Neural progenitor cell (in vitro differentiated cells): ENCODE data around the gene IRAK3. TPM values are rescaled to one million over a fixed set of nuclear protein-coding genes. Genes with fewer than 3 reads are reported as not detected.

Experiments used
- DNase-seq: peaks from one replicate; pipeline ENCODE4 v3.0.0-alpha.2; 2016; ENCODE audit warnings: low spot score
- H2AFZ ChIP-seq: fragments of 200-600 bp; sonication (generic); replicated peaks from 2 replicates; pipeline ENCODE4 v1.6.1; 2016; ENCODE audit warnings: antibody characterized with exemption
- H3F3A ChIP-seq: fragments of 200-600 bp; sonication (generic); 2 replicates; pipeline ENCODE4 v1.6.1; 2016; ENCODE audit warnings: antibody characterized with exemption, low read depth
- H3K27ac ChIP-seq: fragments of 200-600 bp; sonication (generic); 2 replicates; pipeline ENCODE4 v1.5.1; 2016; ENCODE audit warnings: mild to moderate bottlenecking
- H3K27me3 ChIP-seq: fragments of 200-600 bp; sonication (generic); 2 replicates; pipeline ENCODE4 v1.6.1; 2016; ENCODE audit warnings: mild to moderate bottlenecking, moderate library complexity
- H3K36me3 ChIP-seq: fragments of 200-600 bp; sonication (generic); 2 replicates; pipeline ENCODE4 v1.5.1; 2016
- H3K4me1 ChIP-seq: fragments of 200-600 bp; sonication (generic); 2 replicates; pipeline ENCODE4 v1.6.1; 2016; ENCODE audit warnings: mixed run types
- H3K4me2 ChIP-seq: fragments of 200-600 bp; sonication (generic); 2 replicates; pipeline ENCODE4 v1.6.1; 2016
- H3K4me3 ChIP-seq: fragments of 200-600 bp; sonication (generic); 2 replicates; pipeline ENCODE4 v1.5.1; 2016
- H3K79me2 ChIP-seq: fragments of 200-600 bp; sonication (generic); 2 replicates; pipeline ENCODE4 v1.6.1; 2016; ENCODE audit warnings: low read depth
- H3K9ac ChIP-seq: fragments of 200-600 bp; sonication (generic); 2 replicates; pipeline ENCODE4 v1.6.1; 2016
- H3K9me3 ChIP-seq: fragments of 200-600 bp; sonication (generic); 2 replicates; pipeline ENCODE4 v1.5.1; 2016; ENCODE audit warnings: low read depth
- H4K20me1 ChIP-seq: fragments of 200-600 bp; sonication (generic); 2 replicates; pipeline ENCODE4 v1.6.1; 2016; ENCODE audit warnings: low read depth
- H3K27ac Mint-ChIP-seq: 3 replicates; pipeline ENCODE4 v1.8.0; 2021; ENCODE audit warnings: mixed read lengths
- H3K27me3 Mint-ChIP-seq: 2 replicates; pipeline ENCODE4 v1.8.0; 2022; ENCODE audit warnings: low read depth, mild to moderate bottlenecking, inconsistent platforms, moderate library complexity, mixed read lengths; ENCODE audit not compliant: insufficient read depth
- H3K36me3 Mint-ChIP-seq: 3 replicates; pipeline ENCODE4 v1.8.0; 2021; ENCODE audit warnings: mixed read lengths
- H3K4me1 Mint-ChIP-seq: 3 replicates; pipeline ENCODE4 v1.8.0; 2021; ENCODE audit warnings: mixed read lengths
- H3K4me3 Mint-ChIP-seq: 3 replicates; pipeline ENCODE4 v1.8.0; 2021; ENCODE audit warnings: mild to moderate bottlenecking, moderate library complexity, mixed read lengths
- H3K9me3 Mint-ChIP-seq: 3 replicates; pipeline ENCODE4 v1.8.0; 2020; ENCODE audit warnings: mixed read lengths
- CTCF ChIP-seq: fragments of 200-600 bp; sonication (generic); IDR thresholded peaks from 2 replicates; pipeline ENCODE4 v1.5.1; 2017; ENCODE audit warnings: antibody characterized with exemption, mild to moderate bottlenecking
- EZH2 ChIP-seq: fragments of 200-600 bp; sonication (generic); IDR thresholded peaks from 2 replicates; pipeline ENCODE4 v1.6.1; 2017; ENCODE audit warnings: antibody characterized with exemption, mild to moderate bottlenecking, moderate library complexity
- EZH2phosphoT487 ChIP-seq: fragments of 200-600 bp; sonication (generic); IDR thresholded peaks from 2 replicates; pipeline ENCODE4 v1.6.1; 2017; ENCODE audit warnings: antibody characterized with exemption
- total RNA-seq: library from RNA; depleted of rRNA; stranded (reverse); fragments of >200 nt; gene quantifications from 2 replicates; pipeline ENCODE4 v1.2.3, GENCODE V29; 2015; ENCODE audit warnings: low replicate concordance

IRAK3 gene
- total RNA-seq, 1 donor from 2014 or later = 3.0 TPM

DNA sequence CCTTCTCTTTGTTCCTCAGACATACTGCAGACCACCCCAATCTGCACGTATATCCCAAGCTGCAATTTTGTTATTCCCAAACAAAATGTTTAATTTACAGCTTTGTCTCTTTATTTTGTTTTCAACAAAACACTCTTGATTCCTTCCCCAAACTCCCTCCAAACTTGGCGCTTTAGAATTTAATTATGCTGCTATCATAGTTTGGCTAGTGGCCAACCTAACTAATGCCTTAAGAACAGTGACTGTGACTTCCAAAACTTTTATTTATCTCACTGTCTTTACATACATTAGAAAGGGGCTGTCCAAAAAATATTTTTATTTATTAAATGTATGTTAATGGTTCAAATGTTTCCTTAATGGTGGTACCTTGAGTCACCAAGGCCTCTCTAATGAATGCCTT, 26.3 kb upstream of the IRAK3 start:
- H3K4me3 Mint-ChIP-seq = no peak overlapping the region
- Histone ChIP-seq H3K4me1 (no peaks in the 10 kb centered on the region), H3F3A (no peaks in the 10 kb centered on the region), H3K27ac (no peak overlapping the region), H3K9me3 (no peaks in the 10 kb centered on the region), H4K20me1 (no peaks in the 10 kb centered on the region), H3K4me3 (no peak overlapping the region), H3K27me3 (no peaks in the 10 kb centered on the region), H2AFZ (no peak overlapping the region), H3K4me2 (no peak overlapping the region), H3K79me2 (peaks cover 58% of the 10 kb centered on the region), H3K36me3 (peaks cover 3% of the 10 kb centered on the region), H3K9ac (no peak overlapping the region)
- H3K36me3 Mint-ChIP-seq = peaks cover 36% of the 10 kb centered on the region
- TF ChIP-seq EZH2phosphoT487 = no peak
- DNase-seq = no peak
- no peak overlapping the region for H3K27ac Mint-ChIP-seq
- peaks cover 2% of the 10 kb centered on the region for H3K27me3 Mint-ChIP-seq
- H3K9me3 Mint-ChIP-seq = peaks cover 25% of the 10 kb centered on the region
- no peaks in the 10 kb centered on the region for H3K4me1 Mint-ChIP-seq

DNA sequence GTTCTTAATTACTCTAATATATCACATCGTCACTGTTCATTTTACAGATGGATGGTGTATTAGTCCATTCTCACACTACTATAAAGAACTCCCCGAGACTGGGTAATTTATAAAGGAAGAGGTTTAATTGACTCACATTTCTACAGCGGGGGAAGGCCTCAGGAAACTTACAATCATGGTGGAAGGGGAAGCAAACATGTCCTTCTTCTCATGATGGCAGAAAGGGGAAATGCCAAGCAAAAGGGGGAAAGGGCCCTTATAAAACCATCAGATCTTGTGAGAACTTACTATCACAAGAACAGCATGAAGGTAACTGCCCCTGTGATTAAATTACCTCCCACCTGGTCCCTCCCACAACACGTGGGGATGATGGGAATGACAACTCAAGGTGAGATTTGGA, 25.7 kb upstream of the IRAK3 start:
- H3K9ac ChIP-seq = no peak overlapping the region
- no peak for DNase-seq
- H3K4me1 ChIP-seq = no peaks in the 10 kb centered on the region
- H3K9me3 Mint-ChIP-seq = peaks cover 25% of the 10 kb centered on the region
- H3F3A ChIP-seq = no peaks in the 10 kb centered on the region
- H3K36me3 Mint-ChIP-seq = peaks cover 37% of the 10 kb centered on the region
- peaks cover 2% of the 10 kb centered on the region for H3K27me3 Mint-ChIP-seq
- H2AFZ ChIP-seq = no peak overlapping the region
- no peaks in the 10 kb centered on the region for H4K20me1 ChIP-seq
- H3K27ac Mint-ChIP-seq = no peak overlapping the region
- peaks cover 3% of the 10 kb centered on the region for H3K36me3 ChIP-seq
- H3K27ac ChIP-seq = no peak overlapping the region
- H3K79me2 ChIP-seq = peaks cover 64% of the 10 kb centered on the region
- H3K27me3 ChIP-seq = no peaks in the 10 kb centered on the region
- H3K9me3 ChIP-seq = no peaks in the 10 kb centered on the region
- H3K4me3 ChIP-seq = no peak overlapping the region
- H3K4me1 Mint-ChIP-seq = no peaks in the 10 kb centered on the region
- TF ChIP-seq EZH2 (no peak), EZH2phosphoT487 (no peak)
- H3K4me2 ChIP-seq = no peak overlapping the region
- H3K4me3 Mint-ChIP-seq = no peak overlapping the region

DNA sequence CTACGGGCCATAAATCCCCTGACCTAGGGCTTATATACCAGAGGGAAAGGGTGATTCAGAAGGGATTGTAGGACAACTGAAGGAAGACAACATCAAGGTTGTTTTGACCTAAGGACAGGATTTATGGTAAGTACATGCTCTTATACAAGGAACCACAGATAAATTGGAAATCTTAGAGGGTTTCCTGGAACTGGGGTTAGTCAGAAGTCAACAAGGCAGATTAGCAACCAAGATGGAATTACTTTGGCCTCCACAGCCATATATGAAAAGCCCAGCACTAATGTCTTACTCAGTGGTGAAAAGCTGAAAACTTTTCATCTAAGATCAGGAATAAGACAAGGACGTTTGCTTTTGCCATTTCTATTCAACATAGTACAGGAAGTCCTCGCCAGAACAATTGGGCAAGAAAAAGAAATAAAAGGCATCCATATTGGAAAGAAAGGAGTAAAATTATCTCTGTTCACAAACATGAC, 24.6 kb upstream of the IRAK3 start:
- no peak for TF ChIP-seq EZH2phosphoT487
- TF ChIP-seq EZH2 = no peak
- no peak for TF ChIP-seq CTCF
- peaks cover 72% of the 10 kb centered on the region for H3K79me2 ChIP-seq

GRCh38 chr12:66165141-66165540, 23.9 kb upstream of the IRAK3 start:
- H3K9ac ChIP-seq = no peak overlapping the region
- H2AFZ ChIP-seq = no peak overlapping the region
- H3K79me2 ChIP-seq = peaks cover 72% of the 10 kb centered on the region
- Mint-ChIP-seq H3K27ac (no peak overlapping the region), H3K9me3 (peaks cover 28% of the 10 kb centered on the region), H3K27me3 (peaks cover 2% of the 10 kb centered on the region), H3K4me1 (peaks cover 6% of the 10 kb centered on the region), H3K4me3 (no peak overlapping the region), H3K36me3 (peaks cover 30% of the 10 kb centered on the region)
- H3K4me2 ChIP-seq = no peak overlapping the region
- H3K27ac ChIP-seq = no peak overlapping the region
- DNase-seq = no peak
- peaks cover 8% of the 10 kb centered on the region for H3K4me1 ChIP-seq
- peaks cover 17% of the 10 kb centered on the region for H3F3A ChIP-seq
- H3K36me3 ChIP-seq = peaks cover 3% of the 10 kb centered on the region
- no peaks in the 10 kb centered on the region for H4K20me1 ChIP-seq
- H3K4me3 ChIP-seq = no peak overlapping the region
- no peaks in the 10 kb centered on the region for H3K27me3 ChIP-seq
- no peaks in the 10 kb centered on the region for H3K9me3 ChIP-seq
- TF ChIP-seq CTCF = no peak

More for the DNA sequence above, 24.6 kb upstream of the IRAK3 start:
- H3K9me3 Mint-ChIP-seq = peaks cover 28% of the 10 kb centered on the region
- Histone ChIP-seq H3K4me2 (no peak overlapping the region), H3K4me3 (no peak overlapping the region), H4K20me1 (no peaks in the 10 kb centered on the region), H3K36me3 (peaks cover 3% of the 10 kb centered on the region), H3F3A (peaks cover 9% of the 10 kb centered on the region), H3K9ac (no peak overlapping the region), H3K4me1 (peaks cover 8% of the 10 kb centered on the region), H3K9me3 (no peaks in the 10 kb centered on the region), H3K27me3 (no peaks in the 10 kb centered on the region), H3K27ac (no peak overlapping the region), H2AFZ (no peak overlapping the region)
- peaks cover 2% of the 10 kb centered on the region for H3K27me3 Mint-ChIP-seq
- H3K4me1 Mint-ChIP-seq = peaks cover 6% of the 10 kb centered on the region
- no peak for DNase-seq
- no peak overlapping the region for H3K4me3 Mint-ChIP-seq
- H3K36me3 Mint-ChIP-seq = peaks cover 37% of the 10 kb centered on the region
- no peak overlapping the region for H3K27ac Mint-ChIP-seq
